Measurements from ENCODE around the gene PLCD1. TPM values are rescaled to one million over a fixed set of nuclear protein-coding genes. Genes with fewer than 3 reads are reported as not detected.
A peak's percentile ranks its signal among the peaks of the same experiment; 100 is the strongest.

Gene PLCD1
- total and polyA plus RNA-seq, 7 experiments from 2014 or later: 13.1 to 44.0 (median 38.6) TPM

GRCh38 chr3:38021196-38021595 is 8.2 kb downstream of the PLCD1 start:
- ATAC-seq (no peak), DNase-seq (no peak)
- Histone ChIP-seq H3K4me3 (ENCODE audit: low read length) (no peak overlapping the region), H3K27me3 (ENCODE audit: control insufficient read depth in 2 of 2, insufficient read depth in 2 of 2, low read length in 2 of 2) (no peaks in the 10 kb centered on the region), H3K4me1 (ENCODE audit: control insufficient read depth in 2 of 2, insufficient read depth in 2 of 2, low read length in 2 of 2) (peaks cover 17 to 21% of the 10 kb centered on the region in 2 donors), H3K9me3 (ENCODE audit: control insufficient read depth in 2 of 3, low read length in 3 of 3) (peaks cover 0 to 5% (median 0%) of the 10 kb centered on the region in 3 experiments), H3K27ac (ENCODE audit: low read depth, low read length) (no peak overlapping the region), H3K36me3 (ENCODE audit: control insufficient read depth in 2 of 3, insufficient read depth in 3 of 3, low read length in 3 of 3) (peaks cover 0 to 44% (median 8%) of the 10 kb centered on the region in 3 experiments)
- H3K27me3 Mint-ChIP-seq: no peaks in the 10 kb centered on the region
- peak overlapping the region in 8 of 9 donors; percentile 81 to 96 (median 86) for H3K27ac Mint-ChIP-seq
- CTCF ChIA-PET: interaction anchor here (0.8 to 1.0 kb wide), 2 partner anchors 11 to 19 kb away, joined by 3 to 4 read pairs; no protein-coding TSS in a partner anchor
- H3K36me3 Mint-ChIP-seq: peaks cover 11 to 36% (median 21%) of the 10 kb centered on the region in 5 donors
- peaks cover 20 to 42% (median 30%) of the 10 kb centered on the region in 7 donors for H3K4me1 Mint-ChIP-seq
- POLR2A ChIA-PET: interaction anchor here (1.5 kb wide), 1 partner anchor 12 kb away, joined by 6 read pairs; no protein-coding TSS in a partner anchor
- peaks cover 0 to 5% (median 0%) of the 10 kb centered on the region in 11 donors for H3K9me3 Mint-ChIP-seq
- intact Hi-C loops (cut with micrococcal nuclease): no loop called here
- H3K4me3 Mint-ChIP-seq: peak overlapping the region in 1 of 10 donors; percentile 25

DNA sequence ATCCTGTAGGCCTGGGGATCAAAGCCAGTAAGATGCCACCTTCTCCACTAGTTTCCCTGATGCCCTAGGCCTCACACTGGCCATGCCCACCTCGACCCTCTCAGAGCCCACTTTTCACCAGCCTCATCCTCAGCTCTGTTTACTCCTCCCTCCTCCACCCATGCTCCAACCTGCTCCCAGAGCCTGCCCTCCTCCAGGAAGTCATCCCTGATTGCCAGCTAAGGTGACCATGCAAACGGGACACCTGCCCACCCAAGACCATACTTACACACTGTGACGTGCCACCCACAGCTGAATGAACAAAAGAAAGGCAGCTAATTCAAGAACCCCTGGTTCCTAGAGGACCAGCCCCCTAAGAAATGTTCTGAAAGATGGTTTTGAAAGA is 9.1 kb downstream of the PLCD1 start:
- peaks cover 14 to 35% (median 23%) of the 10 kb centered on the region in 7 donors for H3K4me1 Mint-ChIP-seq
- DNase-seq: no peak
- POLR2A ChIA-PET: no interaction called here

GRCh38 chr3:38019658-38020341 is 9.6 kb downstream of the PLCD1 start:
- Mint-ChIP-seq H3K4me3 (no peak overlapping the region), H3K27ac (peak overlapping the region in 4 of 9 donors; percentile 14 to 67 (median 42)), H3K9me3 (peaks cover 0 to 5% (median 0%) of the 10 kb centered on the region in 11 donors), H3K36me3 (peaks cover 24 to 50% (median 34%) of the 10 kb centered on the region in 5 donors), H3K27me3 (no peaks in the 10 kb centered on the region), H3K4me1 (peaks cover 14 to 30% (median 18%) of the 10 kb centered on the region in 7 donors)
- Histone ChIP-seq H3K27ac (ENCODE audit: low read depth, low read length) (no peak overlapping the region), H3K4me1 (ENCODE audit: control insufficient read depth in 2 of 2, insufficient read depth in 2 of 2, low read length in 2 of 2) (peaks cover 9 to 11% of the 10 kb centered on the region in 2 donors), H3K4me3 (ENCODE audit: low read length) (no peak overlapping the region), H3K36me3 (ENCODE audit: control insufficient read depth in 2 of 3, insufficient read depth in 3 of 3, low read length in 3 of 3) (peaks cover 3 to 57% (median 13%) of the 10 kb centered on the region in 3 experiments), H3K9me3 (ENCODE audit: control insufficient read depth in 2 of 3, low read length in 3 of 3) (peaks cover 0 to 9% (median 0%) of the 10 kb centered on the region in 3 experiments), H3K27me3 (ENCODE audit: control insufficient read depth in 2 of 2, insufficient read depth in 2 of 2, low read length in 2 of 2) (no peaks in the 10 kb centered on the region)
- DNase-seq (no peak), ATAC-seq (no peak)
- intact Hi-C loops (cut with micrococcal nuclease): no loop called here
- POLR2A ChIA-PET: no interaction called here
- CTCF ChIA-PET: interaction anchor here (0.9 kb wide), 1 partner anchor 17 kb away, joined by 3 read pairs; no protein-coding TSS in a partner anchor

More for the DNA sequence above, 9.1 kb downstream of the PLCD1 start:
- ATAC-seq: no peak
- Mint-ChIP-seq H3K9me3 (peaks cover 0 to 5% (median 0%) of the 10 kb centered on the region in 11 donors), H3K4me3 (no peak overlapping the region), H3K27me3 (no peaks in the 10 kb centered on the region), H3K36me3 (peaks cover 19 to 45% (median 28%) of the 10 kb centered on the region in 5 donors), H3K27ac (peak overlapping the region in 6 of 9 donors; percentile 2 to 77 (median 38))
- CTCF ChIA-PET: interaction anchor here (0.8 to 0.9 kb wide), 2 partner anchors 10 to 17 kb away, joined by 3 read pairs; no protein-coding TSS in a partner anchor
- Histone ChIP-seq H3K4me1 (ENCODE audit: control insufficient read depth in 2 of 2, insufficient read depth in 2 of 2, low read length in 2 of 2) (peaks cover 11 to 13% of the 10 kb centered on the region in 2 donors), H3K36me3 (ENCODE audit: control insufficient read depth in 2 of 3, insufficient read depth in 3 of 3, low read length in 3 of 3) (peaks cover 0 to 52% (median 10%) of the 10 kb centered on the region in 3 experiments), H3K4me3 (ENCODE audit: low read length) (no peak overlapping the region), H3K9me3 (ENCODE audit: control insufficient read depth in 2 of 3, low read length in 3 of 3) (peaks cover 0 to 9% (median 0%) of the 10 kb centered on the region in 3 experiments), H3K27ac (ENCODE audit: low read depth, low read length) (no peak overlapping the region), H3K27me3 (ENCODE audit: control insufficient read depth in 2 of 2, insufficient read depth in 2 of 2, low read length in 2 of 2) (no peaks in the 10 kb centered on the region)
- intact Hi-C loops (cut with micrococcal nuclease): no loop called here

DNA sequence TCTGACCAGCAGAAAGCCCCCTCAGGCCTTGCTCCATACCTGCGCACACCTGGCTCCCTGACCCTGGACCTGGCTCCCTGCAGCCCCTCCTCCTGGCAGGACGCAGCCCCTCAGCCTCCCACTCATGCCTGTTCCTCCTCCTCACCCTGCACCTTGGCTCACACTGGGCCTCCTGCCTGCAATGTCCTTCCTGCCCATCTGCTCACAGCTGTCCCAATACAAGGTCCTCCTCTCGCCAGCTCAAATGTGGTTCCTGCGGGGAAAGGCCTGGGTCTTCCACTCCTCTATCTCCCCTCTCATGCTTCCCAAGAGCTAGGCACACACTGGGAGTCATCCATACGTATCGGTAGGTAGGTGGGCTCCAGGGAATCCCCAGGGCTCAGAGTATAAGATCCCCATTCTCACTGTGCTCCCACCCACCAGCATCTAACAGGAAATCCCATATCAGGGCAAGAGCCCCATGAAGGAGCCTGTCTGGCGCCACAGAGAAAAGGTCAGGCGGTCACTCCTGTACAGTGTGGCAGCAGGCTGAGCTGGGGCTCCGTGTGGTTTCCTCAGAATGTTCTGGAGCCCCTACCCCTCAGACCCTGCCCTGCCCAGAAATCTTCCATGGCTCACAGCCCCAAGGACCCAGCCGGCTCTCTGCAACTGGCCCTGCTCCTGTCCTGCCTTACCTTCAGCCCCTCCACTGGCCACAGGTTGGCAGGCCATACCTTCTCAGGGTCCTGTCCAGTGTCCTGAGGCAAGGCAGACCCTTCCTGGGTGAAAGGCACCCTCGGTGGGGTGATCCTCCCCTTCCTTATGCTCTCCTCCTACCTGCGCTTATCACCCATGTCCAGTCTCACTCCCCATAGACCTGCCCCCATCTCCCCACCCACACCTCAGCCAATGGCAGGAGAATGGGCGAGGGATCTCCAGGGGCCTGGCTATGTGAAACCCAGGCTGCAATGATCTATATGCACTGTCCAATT is 10.9 kb downstream of the PLCD1 start:
- H3K36me3 ChIP-seq (ENCODE audit: control insufficient read depth in 2 of 3, insufficient read depth in 3 of 3, low read length in 3 of 3): peaks cover 3 to 57% (median 18%) of the 10 kb centered on the region in 3 experiments
- intact Hi-C loops (cut with micrococcal nuclease): no loop called here
- CTCF ChIA-PET: no interaction called here
- peaks cover 25 to 57% (median 35%) of the 10 kb centered on the region in 5 donors for H3K36me3 Mint-ChIP-seq
- no peak for DNase-seq
- POLR2A ChIA-PET: interaction anchor here (0.9 kb wide), 1 partner anchor 22 kb away, joined by 3 read pairs; no protein-coding TSS in a partner anchor
- peaks cover 9 to 22% (median 14%) of the 10 kb centered on the region in 7 donors for H3K4me1 Mint-ChIP-seq
- H3K4me3 Mint-ChIP-seq: no peak overlapping the region
- H3K4me1 ChIP-seq (ENCODE audit: control insufficient read depth in 2 of 2, insufficient read depth in 2 of 2, low read length in 2 of 2): peaks cover 8% of the 10 kb centered on the region in 2 donors
- H3K27ac ChIP-seq (ENCODE audit: low read depth, low read length): no peak overlapping the region
- H3K27me3 Mint-ChIP-seq: no peaks in the 10 kb centered on the region
- peak overlapping the region in 4 of 9 donors; percentile 54 to 72 (median 58) for H3K27ac Mint-ChIP-seq
- H3K9me3 ChIP-seq (ENCODE audit: control insufficient read depth in 2 of 3, low read length in 3 of 3): peaks cover 0 to 9% (median 0%) of the 10 kb centered on the region in 3 experiments
- ATAC-seq: no peak
- H3K27me3 ChIP-seq (ENCODE audit: control insufficient read depth in 2 of 2, insufficient read depth in 2 of 2, low read length in 2 of 2): no peaks in the 10 kb centered on the region
- H3K9me3 Mint-ChIP-seq: peaks cover 0 to 5% (median 0%) of the 10 kb centered on the region in 11 donors
- no peak overlapping the region for H3K4me3 ChIP-seq (ENCODE audit: low read length)

DNA sequence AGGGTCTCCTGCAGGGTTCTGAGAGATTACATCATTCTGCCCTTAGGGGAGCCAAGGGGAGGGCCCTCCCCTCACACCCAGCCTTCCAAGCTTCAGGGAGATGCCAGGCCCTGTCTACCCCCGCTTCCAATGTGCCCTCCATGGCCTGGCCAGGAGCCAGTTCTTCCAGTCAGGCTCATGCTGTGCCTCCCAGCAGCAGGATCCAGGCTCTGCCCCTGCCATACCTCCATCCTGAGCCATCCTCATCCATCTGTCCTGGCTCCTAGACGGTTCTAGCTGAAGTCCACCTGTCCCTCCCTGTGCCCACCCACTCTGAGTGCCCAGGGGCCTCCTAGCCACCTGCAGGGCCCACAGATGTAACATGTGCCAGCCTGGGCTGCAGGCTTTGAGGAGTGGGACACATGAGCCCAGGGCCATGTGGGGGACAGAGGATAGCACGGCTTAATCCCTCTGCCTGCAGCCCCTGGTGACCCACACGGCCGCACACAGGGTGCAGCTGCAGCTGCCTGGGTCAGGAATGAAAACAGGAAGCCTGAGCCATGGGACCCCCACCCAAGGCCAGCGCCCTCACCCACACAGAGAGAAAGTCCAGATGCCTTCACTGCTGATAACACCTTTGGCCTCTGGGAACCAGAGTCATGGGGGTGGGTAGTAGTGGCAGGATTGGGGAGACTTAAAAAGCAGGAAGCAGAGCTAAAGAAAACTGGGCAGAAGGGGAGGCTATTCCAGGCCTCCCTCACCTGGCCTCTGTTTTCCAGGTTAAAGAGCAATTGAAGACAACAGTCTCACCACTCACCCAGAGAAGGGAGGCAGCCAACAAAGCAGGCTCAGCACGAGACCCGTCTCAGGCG is 11.8 kb downstream of the PLCD1 start:
- Histone ChIP-seq H3K9me3 (ENCODE audit: control insufficient read depth in 2 of 3, low read length in 3 of 3) (peaks cover 0 to 9% (median 0%) of the 10 kb centered on the region in 3 experiments), H3K4me3 (ENCODE audit: low read length) (no peak overlapping the region), H3K4me1 (ENCODE audit: control insufficient read depth in 2 of 2, insufficient read depth in 2 of 2, low read length in 2 of 2) (no peaks in the 10 kb centered on the region), H3K27ac (ENCODE audit: low read depth, low read length) (no peak overlapping the region), H3K27me3 (ENCODE audit: control insufficient read depth in 2 of 2, insufficient read depth in 2 of 2, low read length in 2 of 2) (no peaks in the 10 kb centered on the region), H3K36me3 (ENCODE audit: control insufficient read depth in 2 of 3, insufficient read depth in 3 of 3, low read length in 3 of 3) (peaks cover 3 to 57% (median 18%) of the 10 kb centered on the region in 3 experiments)
- intact Hi-C loops (cut with micrococcal nuclease): no loop called here
- no peaks in the 10 kb centered on the region for H3K27me3 Mint-ChIP-seq
- ChIA-PET POLR2A (interaction anchor here (0.9 kb wide), 1 partner anchor 21 kb away, joined by 3 read pairs; no protein-coding TSS in a partner anchor), CTCF (no interaction called here)
- H3K4me3 Mint-ChIP-seq: no peak overlapping the region
- peaks cover 2 to 13% (median 8%) of the 10 kb centered on the region in 7 donors for H3K4me1 Mint-ChIP-seq
- H3K27ac Mint-ChIP-seq: peak overlapping the region in 3 of 9 donors; percentile 52 to 84 (median 55)
- no peak for DNase-seq
- H3K36me3 Mint-ChIP-seq: peaks cover 25 to 57% (median 35%) of the 10 kb centered on the region in 5 donors
- H3K9me3 Mint-ChIP-seq: peaks cover 0 to 5% (median 0%) of the 10 kb centered on the region in 11 donors
- ATAC-seq: peak; percentile 14

Data from naive thymus-derived CD4-positive, alpha-beta T cell (primary cell).